HCT116 (cell line): ENCODE data around the gene SLC25A13.

Experiments
- CBX3 ChIP-seq: IDR thresholded peaks from 2 replicates; pipeline ENCODE4 v1.6.1; 2012; ENCODE audit warnings: low read depth
- CEBPB ChIP-seq: IDR thresholded peaks from 2 replicates; pipeline ENCODE4 v1.6.1; 2012; ENCODE audit warnings: low read depth
- EZH2 ChIP-seq: fragments of 200-600 bp; sonication (generic); IDR thresholded peaks from 2 replicates; pipeline ENCODE4 v1.6.1; 2017; ENCODE audit warnings: antibody characterized with exemption, mixed run types
- EZH2phosphoT487 ChIP-seq: fragments of 200-600 bp; IDR thresholded peaks from 2 replicates; pipeline ENCODE4 v1.6.1; 2018; ENCODE audit warnings: antibody characterized with exemption, borderline replicate concordance
- POLR2A ChIP-seq: IDR thresholded peaks from 2 replicates; pipeline ENCODE4 v1.7.0; 2011; ENCODE audit warnings: borderline replicate concordance; ENCODE audit not compliant: insufficient read depth, insufficient read length; ENCODE audit errors: extremely low read depth
- POLR2AphosphoS5 ChIP-seq: IDR thresholded peaks from 2 replicates; pipeline ENCODE4 v1.6.1; 2011; ENCODE audit warnings: mild to moderate bottlenecking, low read depth, low read length, moderate library complexity
- SIN3A ChIP-seq: IDR thresholded peaks from 2 replicates; pipeline ENCODE4 v1.6.1; 2012; ENCODE audit warnings: low read depth
- YY1 ChIP-seq: IDR thresholded peaks from 2 replicates; pipeline ENCODE4 v1.6.1; 2011; ENCODE audit warnings: low read length, low read depth, moderate library complexity, mild to moderate bottlenecking; ENCODE audit not compliant: insufficient replicate concordance; ENCODE audit errors: extremely low read depth
- ZFX ChIP-seq: fragments of 450-650 bp; IDR thresholded peaks from 2 replicates; pipeline ENCODE4 v1.6.1; 2017
- TF ChIP-seq, protein P1 (sequence below), 3 experiments: fragments of 200-600 bp in 1 of 3; sonication (generic) in 1 of 3; IDR thresholded peaks in 2 of 3; conservative IDR thresholded peaks in 1 of 3; 2 replicates each; pipeline ENCODE4 v1.5.1; 2012 to 2017; ENCODE audit warnings: low read depth in 2 of 3, low read length in 2 of 3, antibody characterized with exemption in 1 of 3, borderline replicate concordance in 1 of 3, control low read depth in 1 of 3, mild to moderate bottlenecking in 1 of 3, mixed read lengths in 1 of 3, mixed run types in 1 of 3, moderate library complexity in 1 of 3; ENCODE audit not compliant: insufficient read depth in 1 of 3
- TF ChIP-seq, protein P2 (sequence below): IDR thresholded peaks from 2 replicates; pipeline ENCODE4 v1.6.1; 2012

DNA sequence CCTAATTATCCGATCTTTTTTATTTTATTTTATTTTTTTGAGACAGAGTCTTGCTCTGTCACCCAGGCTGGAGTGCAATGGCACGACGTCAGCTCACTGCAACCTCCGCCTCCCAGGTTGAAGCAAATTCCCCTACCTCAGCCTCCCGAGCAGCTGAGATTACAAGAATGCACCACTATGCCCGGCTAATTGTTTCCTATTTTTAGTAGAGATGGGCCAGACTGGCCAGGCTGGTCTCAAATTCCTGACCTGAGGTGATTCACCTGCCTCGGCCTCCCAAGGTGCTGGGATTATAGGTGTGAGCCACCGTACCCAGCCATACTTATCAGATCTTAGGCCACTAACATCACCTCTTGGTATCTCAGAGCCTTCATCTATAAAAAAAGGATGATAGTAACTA, 4.9 kb downstream of the SLC25A13 start:
- no peak for TF ChIP-seq SIN3A
- TF ChIP-seq POLR2A, result no peak
- TF ChIP-seq ZFX, result no peak
- no peak for TF ChIP-seq EZH2phosphoT487
- TF ChIP-seq, protein P1, sequence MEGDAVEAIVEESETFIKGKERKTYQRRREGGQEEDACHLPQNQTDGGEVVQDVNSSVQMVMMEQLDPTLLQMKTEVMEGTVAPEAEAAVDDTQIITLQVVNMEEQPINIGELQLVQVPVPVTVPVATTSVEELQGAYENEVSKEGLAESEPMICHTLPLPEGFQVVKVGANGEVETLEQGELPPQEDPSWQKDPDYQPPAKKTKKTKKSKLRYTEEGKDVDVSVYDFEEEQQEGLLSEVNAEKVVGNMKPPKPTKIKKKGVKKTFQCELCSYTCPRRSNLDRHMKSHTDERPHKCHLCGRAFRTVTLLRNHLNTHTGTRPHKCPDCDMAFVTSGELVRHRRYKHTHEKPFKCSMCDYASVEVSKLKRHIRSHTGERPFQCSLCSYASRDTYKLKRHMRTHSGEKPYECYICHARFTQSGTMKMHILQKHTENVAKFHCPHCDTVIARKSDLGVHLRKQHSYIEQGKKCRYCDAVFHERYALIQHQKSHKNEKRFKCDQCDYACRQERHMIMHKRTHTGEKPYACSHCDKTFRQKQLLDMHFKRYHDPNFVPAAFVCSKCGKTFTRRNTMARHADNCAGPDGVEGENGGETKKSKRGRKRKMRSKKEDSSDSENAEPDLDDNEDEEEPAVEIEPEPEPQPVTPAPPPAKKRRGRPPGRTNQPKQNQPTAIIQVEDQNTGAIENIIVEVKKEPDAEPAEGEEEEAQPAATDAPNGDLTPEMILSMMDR (IDR thresholded peaks at IDR 0.05 in 2 of 3, conservative IDR thresholded peaks at IDR 0.05 in 1 of 3; ENCODE audit: borderline replicate concordance in 1 of 3, insufficient read depth in 1 of 3, low read depth in 2 of 3, low read length in 2 of 3), result no peak
- TF ChIP-seq POLR2AphosphoS5, result no peak
- TF ChIP-seq CEBPB, result no peak
- TF ChIP-seq, protein P2, sequence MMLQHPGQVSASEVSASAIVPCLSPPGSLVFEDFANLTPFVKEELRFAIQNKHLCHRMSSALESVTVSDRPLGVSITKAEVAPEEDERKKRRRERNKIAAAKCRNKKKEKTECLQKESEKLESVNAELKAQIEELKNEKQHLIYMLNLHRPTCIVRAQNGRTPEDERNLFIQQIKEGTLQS, result no peak
- TF ChIP-seq YY1, result no peak
- no peak for TF ChIP-seq EZH2
- TF ChIP-seq CBX3, result no peak
